ENCODE results near the gene C2orf49.
A peak's percentile ranks its signal among the peaks of the same experiment; 100 is the strongest.

The C2orf49 gene

DNA sequence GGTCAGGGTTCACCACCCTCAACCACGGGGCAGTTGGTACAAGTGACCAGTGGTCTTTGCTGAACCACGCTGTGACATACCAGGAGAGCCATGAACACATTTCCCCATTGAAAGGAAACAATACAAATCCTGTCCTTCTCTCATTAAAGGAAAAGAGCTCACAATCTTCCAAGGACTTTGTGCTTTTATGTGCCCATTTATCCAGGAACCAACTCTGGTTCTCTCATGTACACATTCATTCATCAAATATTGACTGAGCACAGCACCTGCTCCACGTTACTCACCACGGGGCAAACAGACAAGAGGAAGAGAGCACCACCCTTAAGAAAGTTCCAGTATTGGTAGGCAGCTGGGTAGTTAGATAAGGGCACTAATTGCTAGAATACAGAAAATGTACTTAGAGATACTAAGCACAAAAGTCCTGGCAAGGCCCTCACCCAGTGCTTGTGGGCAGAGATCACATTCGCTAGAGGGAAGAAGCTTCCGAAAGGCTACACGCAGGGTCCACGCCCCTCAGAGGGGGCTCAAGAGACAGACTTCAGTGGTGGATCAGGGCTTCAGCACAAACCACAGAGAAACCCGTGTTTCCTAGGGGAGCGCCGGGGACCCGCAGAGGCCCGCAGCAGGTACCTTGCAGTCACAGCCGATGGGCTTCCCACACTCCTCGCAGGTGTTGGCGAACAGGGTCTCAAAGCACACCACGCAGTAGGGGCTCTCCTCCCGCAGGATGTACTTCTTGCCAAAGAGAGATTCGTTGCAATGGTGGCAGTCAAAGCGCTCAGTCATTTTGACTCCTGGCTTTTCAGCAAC lies 48.6 kb downstream of the C2orf49 start:
- no peak for DNase-seq

DNA sequence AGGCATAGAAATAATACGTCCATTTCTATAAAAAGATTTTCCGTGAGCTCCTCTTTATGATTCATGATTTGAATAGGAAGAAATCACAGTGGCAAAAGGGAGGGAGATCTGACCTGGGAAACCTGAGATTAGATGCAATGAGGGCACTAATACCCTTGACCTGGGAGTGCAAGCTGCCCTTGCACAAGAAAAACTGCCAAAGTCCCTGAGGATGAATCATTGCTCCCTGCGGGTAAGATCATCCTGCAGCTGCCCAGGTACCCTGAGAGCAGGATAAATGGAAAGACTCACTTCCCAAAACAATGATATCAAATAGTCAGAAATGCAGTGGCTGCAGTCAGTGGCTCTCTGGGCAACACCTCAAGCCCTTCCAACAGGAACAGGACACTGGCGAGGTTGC lies 49.9 kb downstream of the C2orf49 start:
- DNase-seq, result no peak

DNA sequence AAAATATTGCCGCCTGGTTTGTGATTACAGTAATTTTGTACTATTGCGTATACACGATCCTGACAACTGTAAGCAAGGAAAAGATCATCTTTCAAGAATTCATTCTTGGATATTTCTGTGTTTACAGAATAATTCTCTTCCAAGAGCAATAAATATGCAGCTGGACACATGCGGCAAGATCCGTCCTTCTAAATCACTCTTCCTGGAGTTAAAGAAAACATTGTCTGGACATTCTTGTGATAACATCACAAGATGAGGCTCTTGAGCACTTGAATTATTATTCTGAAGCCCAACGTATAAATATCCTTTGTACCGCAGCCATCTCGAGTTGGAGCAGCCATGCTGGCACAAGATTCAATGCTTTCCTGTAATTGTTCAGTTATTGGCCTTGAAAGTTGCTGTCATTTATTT lies 51.6 kb downstream of the C2orf49 start:
- DNase-seq, result no peak

DNA sequence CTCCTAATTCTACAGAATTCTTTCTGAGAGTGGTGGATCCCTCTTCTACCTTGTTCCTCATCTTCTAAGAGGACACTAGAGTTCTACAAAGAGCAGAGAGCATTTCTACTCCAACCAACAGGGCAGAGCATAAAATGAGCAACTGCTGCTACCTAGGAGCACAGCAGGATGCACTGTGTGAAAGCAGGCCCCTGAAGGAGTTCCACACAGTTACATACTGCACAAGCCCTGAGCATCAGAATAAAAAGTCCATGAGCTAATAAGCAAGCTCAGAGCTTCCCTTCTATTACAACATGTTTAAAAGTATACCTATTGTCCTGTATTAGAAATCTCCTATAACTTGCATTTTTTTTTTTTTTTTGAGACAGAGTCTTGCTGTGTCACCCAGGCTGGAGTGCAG lies 53.1 kb downstream of the C2orf49 start:
- no peak for DNase-seq

DNA sequence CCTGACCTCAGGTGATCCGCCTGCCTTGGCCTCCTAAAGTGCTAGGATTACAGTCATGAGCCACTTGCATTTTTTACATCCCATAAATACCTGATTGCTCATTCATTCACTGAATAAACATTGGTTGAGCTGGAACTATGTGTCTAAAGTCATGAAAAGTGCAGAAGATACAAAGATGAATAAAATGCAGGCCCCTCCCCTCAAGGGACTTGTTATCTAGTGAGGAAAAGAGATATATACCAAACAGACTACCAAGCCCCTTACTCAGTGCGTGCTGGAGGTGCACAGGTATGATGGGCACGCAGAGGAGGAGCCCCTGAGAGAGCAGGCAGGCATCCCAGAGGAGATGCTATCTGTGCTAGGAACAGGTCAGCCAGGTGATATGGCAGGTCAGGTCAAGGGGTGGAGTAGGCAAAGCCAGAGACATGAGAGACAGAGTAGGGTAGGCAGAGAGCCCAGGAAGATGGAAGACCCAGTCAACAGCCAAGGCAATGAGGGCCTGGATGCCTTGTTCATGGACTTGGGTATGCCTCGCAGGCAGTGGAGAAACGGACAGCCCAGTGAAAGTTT lies 53.8 kb downstream of the C2orf49 start:
- no peak for DNase-seq

DNA sequence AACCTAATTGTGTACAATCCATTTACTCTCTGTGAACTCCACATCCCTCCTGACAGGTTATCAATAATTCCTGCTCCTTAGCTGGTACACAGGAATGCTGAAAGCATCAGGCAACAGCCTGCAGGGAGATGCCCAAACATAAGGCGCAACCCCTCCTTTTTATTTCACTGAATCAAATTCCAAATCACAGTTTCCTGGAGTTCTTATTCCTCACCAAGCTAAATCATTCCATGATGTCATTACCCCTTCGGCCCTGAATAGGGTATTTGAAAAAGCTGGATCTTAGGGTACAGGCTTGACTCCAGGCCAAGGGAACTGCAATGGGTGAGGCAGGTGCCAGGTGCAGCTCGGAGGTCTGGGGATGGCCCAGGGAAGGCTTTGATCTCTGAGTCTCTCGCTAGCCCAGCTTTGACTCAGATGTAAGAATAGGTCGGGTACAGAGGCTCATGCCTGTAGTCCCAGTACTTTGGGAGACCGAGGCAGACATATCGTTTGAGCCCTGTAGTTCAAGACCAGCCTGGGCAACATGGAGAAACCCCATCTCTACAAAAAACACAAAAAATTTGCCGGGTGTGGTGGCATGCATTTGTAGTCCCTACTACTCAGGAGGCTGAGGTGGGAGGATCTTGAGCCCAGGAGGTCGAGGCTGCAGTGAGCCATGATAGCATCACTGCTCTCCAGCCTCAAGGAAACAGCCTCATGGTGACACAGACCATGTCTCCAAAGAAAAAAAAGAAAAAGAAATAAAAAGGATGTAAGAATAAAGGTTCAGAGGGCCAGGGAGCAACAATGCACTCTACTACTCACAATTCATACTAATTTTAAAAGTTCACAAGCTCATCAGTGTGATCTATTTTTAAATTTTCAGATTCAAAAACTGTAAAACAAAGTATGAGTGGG lies 54.7 kb downstream of the C2orf49 start:
- DNase-seq, result no peak

DNA sequence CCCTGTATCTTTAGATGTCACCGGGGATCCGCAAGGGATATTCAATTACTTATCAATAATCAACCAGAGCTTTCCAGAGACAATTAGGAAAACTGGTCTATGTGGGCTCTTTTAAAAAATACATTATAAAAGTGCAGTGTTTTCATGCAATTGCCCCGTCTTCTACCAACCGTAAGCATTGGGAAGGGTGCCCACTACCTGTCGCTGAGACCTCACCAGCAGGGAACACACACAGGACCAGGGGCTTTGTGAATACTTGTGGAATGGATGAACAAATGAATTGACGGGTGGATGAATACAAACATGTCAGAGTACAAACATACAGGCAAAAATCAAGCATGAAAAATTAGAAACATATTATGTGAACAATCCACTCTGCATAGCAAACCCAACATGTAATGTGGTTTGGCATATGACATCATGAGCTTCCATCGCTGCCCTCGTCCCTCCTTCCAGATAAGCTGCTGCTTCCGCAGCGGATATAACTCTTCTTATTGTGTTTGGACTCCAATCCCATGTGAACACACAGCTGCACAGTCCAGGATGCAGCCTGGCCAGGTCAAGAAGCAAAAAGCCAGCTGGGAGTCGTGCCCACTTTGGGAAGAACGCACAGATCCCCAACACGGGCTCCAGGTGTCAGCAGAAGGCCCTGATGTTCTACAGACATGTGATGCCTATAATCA lies 56.2 kb downstream of the C2orf49 start:
- no peak for DNase-seq

DNA sequence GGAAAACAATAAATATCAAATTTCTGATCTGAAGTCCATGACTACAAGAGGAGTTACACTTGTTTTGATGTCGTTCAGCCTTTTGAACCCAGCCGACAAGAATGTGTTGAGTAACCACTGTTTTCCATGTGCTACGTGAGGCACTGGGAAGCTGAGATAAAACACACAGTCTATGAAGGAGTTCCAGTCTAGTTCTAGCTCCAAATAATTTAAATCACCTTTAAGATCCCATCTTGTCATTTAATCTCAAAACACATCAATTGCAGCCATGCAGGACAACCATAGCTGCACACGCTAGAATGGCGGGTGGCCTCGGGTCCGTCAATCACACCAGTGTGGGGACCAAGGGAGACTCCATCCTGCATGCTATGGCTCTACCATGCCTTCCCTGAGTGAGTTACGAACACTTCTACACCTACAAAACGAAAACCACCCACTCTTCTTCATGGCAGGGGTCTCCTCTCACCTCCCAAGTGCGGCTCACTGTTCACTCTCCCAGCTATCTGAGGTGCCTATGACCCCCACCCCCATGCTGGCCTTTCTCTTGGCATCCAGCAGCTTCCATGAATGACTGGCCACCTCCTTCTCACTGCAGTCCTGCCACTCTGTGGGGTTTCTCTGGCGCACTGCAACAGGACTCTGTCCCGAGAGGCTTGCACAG lies 57.7 kb downstream of the C2orf49 start:
- no peak for DNase-seq

DNA sequence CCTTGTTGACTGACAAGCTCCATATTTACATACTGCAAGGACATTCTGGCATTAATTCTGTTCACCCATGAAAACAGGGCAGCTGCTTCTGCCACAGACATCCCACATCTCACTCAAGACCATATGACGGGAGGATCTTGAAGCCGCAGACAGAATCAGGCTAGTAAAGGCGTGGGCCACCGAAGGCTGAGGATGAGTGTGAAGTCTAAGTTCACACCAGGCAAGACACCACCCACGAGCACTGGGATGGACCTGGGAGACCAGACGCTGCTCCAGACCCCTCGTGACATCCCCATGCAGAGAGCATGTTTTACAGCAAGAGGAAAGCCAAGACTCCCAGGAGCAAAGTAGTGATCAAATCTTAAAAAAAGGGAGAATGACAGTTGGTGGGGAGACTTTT lies 58.4 kb downstream of the C2orf49 start:
- DNase-seq, result no peak

DNA sequence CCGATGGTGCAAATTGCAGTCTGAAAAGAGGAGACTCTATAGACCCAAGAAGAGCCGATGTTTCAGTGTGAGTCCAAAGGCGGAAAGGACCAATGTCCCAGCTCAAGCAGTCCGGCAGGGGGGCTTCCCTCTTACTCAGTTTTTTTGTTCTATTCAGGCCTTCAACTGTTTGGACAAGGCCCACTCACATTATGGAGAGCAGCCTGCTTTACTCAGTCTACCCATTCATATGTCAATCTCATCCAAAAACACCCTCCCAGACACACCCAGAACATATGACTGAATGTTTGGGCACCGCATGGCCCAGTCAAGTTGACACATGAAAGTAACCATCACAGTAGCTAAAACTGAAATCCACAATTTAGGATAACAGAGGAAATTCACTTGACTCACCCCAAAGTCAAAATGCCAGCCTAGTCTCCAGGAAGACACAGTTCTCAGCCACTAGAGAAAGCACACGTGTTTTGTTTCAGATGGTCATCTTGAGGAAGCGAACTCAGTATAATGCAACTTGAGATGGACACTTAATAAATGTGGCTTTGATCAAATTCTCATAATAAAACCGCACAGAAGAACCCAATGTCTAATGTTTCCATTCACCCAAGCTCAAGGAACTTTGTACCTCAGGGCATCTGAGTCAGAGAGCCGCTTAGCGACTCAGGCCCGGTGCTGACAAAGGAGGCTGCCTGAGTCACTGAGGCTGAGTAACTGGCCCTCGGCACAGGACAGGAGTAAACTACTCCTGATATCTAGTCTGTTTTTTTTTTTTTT lies 59.1 kb downstream of the C2orf49 start:
- peak; percentile 23 for DNase-seq

DNA sequence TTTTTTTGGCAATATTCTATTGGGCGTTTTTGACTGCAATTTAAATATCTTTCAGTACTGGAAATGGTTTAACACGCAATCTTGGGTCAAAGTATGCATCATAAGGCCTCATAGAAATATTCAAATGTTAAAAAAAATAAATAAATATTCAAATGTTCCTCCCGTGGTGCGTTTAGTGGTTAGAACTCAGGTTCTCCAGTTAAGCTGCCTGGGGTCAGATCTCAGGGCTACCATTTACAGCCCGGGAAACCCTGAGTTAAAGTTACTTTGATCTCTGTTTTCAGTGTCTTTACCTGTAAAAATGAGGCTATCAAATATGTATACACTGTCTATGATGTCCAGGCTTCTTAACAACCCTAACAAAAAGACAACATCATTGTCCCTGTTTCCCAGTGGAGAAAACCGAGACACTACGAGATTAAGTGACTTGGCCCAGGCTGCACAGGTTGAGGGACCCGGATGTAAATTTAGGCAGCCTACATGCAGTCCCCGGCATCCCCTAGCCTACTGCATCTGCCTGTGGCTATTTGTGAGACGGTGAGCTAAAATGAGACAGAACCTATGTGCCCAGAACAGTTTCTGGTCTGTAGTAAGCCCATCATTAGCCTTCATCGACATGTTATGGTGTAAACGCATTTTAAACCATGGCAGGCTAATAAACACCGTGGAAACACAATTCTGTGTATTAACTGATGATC lies 59.8 kb downstream of the C2orf49 start:
- DNase-seq, result no peak

DNA sequence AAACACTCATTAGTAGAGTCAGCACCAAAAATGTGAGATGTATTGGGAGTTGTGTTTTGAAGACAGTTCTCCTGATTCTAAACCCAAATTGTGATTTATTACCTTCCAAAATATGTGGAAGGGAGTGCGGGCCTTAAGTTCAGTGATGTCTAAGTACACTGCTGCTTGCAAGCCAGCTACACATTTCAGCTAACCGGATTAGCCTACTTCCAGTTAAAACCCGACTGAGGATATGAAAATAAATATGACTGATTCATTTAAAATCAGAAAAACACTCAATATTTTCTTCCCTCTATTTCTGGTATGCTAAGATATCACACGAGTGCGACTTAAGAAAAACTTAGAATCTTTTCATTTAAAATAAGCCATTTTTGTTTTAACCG lies 60.6 kb downstream of the C2orf49 start:
- DNase-seq, result no peak

DNA sequence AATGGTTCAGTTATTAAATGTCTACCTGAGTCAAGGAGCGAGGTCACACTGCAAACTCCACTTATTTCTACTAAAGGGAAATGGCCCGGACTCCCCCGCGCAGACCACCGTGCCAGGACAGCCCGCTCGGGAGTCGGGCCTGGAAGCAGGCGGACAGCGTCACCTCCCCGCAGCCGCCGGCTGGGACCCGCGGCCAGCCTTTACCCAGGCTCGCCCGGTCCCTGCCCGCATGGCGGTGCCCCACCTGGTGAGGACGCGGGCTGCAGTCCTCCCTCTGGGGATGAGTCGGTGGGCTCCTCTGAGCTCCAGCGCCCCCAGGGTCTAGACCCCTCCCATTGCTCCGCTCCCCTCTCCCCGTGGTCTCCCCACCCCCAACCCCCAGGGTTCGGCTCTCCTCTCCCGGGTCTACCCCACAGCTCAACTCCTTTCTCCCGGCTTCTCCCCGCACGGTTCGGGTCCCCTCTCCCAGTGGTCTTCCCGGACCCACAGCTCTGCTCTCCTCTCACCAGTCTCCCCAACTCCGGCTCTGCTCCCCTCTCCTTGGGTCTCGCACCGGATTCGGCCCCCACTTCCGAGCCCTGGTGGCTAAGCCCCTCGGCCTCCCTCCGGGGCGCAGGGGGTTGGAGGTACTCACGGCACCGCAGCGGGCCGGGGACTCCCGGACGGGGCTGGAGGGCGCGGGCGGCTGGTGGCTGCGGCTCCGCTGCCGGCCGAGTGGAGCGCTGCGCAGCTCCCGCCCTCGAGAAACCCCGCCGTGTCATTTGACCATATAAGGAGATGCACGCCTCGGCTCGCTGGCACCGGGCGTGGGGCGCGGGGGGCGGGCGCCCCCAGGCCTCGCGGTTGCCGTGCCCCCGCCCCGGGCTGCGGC lies 61.2 kb downstream of the C2orf49 start, which contains the start of gene FHL2:
TSS of gene FHL2 (minus strand) at position 716 of the 871 bp plus-strand sequence. CDS start 12,535 bp downstream, outside the sequence.
- DNase-seq, result peak; percentile 69

All from CD4-positive, alpha-beta T cell treated with Interleukin-6 for 4 hours (primary cell).